GF-D8 (cell line): ENCODE results near the gene NADK.
"Not testable (repeated sequence)": the region's sequence is repeated elsewhere in the genome, so short reads cannot be mapped to it uniquely, and the experiment has no call there.

Experiments used
- DNase-seq: peaks from one replicate; lab custom pipeline; 2025; lab: John Stamatoyannopoulos, UW

Gene NADK

GRCh38 chr1:1704284-1704957, 73.8 kb downstream of the NADK start:
- not testable (repeated sequence) for DNase-seq

- no peak for DNase-seq
These were observed 74.5 kb downstream of the NADK start for GRCh38 chr1:1703796-1704195.

GRCh38 chr1:1702506-1702905, 75.8 kb downstream of the NADK start:
- not testable (repeated sequence) for DNase-seq
